KG1 (cell line): ENCODE measurements around the gene CFAP97.
"Not testable (repeated sequence)": the region's sequence is repeated elsewhere in the genome, so short reads cannot be mapped to it uniquely, and the experiment has no call there.

Experiments
- DNase-seq: peaks from one replicate; lab custom pipeline; 2025; lab: John Stamatoyannopoulos, UW

The CFAP97 gene

DNA sequence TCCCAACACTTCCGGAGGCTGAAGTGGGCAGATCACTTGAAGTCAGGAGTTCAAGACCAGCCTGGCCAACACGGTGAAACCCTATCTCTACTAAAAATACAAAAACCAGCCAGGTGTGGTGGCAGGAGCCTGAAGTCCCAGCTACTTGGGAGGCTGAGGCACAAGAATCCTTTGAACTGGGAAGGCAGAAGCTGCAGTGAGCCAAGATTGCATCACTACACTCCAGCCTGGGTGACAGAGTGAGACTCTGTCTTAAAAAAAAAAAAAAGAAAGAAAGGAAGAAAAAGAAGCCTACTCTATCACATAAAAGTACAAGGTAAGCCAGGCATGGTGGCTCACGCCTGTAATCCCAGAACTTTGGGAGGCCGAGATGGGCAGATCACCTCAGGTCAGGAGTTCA lies 5.6 kb downstream of the CFAP97 start:
- not testable (repeated sequence) for DNase-seq

DNA sequence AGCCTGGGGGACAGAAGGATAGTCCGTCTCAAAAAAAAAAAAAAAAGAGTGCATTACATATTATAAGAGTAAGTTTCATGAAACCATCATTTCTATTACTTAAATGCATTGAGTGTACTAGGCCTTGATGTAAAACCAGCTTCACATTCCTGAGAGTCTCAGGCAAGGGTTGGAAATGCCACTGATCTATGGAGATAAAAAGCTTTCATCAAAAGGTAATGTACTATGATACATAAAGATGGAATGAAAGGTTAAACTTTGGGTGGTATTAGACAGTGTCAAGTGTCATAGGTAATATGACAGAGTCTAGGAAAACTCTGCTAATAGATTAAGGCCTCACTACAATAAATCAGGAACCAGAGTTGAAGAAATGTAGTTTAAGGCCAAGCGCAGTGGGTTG lies 7.4 kb downstream of the CFAP97 start:
- no peak for DNase-seq

DNA sequence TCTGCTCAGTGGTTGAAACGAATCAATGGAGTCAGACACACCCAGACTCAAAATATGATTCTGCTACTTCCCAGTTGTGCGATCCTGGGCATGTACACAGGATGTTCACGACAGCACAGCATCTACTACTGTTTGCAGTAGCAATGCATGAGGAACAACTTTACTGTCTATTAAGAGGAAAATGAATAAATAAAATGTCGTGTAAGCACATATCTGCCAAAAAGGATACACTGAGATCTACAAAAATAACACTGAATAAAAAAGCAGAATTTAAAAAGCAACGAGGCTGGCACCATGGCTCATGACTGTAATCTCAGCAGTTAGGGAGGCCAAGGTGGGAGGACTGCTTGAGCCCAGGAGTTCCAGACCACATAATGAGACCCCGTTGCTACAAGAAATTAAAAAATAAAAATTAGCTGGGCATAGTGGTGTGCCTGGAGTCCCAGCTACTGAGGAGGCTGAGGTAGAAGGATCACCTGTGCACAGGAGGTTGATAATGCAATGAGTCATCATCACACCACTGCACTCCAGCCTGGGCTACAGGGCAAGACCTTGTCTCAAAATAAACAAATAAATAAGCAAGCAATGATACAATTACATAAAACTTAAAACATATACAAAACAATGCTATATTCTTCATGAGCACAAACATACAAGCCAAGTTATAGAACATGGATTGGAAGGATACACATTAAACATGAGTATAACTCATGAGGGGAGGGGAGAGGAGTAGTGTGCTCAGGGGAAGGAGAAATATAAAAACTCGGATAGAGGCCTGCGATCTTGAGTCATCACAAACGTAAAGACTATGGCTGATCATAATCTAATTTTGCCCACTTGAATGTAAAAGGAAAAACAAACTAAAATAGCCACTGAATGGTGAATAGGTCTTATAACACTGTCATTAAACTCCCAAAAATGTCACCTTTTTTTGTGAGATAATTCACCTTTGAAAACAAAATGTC lies 8.6 kb downstream of the CFAP97 start:
- no peak for DNase-seq

DNA sequence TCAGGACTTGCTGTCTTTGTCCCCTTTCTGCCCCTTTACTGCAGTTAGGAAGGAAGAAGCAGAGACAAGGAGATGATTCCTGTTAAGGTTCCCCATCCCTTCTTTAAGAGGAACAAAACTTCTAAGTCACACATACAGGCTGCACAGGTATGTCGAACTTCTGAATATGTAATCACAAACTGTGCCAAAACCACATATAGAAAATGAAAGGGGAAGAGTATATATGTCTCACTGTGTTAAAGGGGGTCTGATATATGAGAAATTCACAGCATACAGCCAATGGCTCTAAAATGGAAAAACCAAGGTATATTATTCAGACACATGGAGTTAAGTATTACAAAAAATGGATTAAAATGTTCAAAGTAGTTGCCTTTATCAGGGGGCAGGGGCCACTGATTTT lies 11.7 kb downstream of the CFAP97 start:
- DNase-seq = no peak

DNA sequence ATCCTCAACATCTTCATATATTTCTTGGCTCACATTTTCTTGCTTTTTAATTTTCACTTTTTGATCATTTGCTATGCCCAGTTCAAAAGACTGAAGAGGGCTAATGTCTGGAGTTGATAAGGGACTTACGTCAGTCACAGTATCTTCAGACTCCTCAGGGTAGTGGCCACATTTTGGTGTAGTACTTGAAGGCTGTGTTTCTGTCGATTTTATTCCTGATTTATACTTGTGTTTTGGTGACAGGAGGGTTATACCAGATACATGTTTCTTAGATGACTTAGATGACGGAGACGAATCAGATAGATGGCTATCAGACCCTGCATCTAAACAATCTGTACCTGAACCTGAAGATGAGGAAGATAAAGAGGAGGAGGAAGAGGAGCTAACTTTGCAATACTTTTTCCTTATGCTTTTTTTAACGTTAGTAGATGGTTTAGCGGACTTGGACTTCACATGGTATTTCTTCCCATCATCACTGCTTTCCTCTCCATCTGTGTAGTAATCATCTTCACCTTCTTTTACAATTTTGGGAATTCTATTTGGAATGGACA lies 13.4 kb downstream of the CFAP97 start:
- DNase-seq = no peak

DNA sequence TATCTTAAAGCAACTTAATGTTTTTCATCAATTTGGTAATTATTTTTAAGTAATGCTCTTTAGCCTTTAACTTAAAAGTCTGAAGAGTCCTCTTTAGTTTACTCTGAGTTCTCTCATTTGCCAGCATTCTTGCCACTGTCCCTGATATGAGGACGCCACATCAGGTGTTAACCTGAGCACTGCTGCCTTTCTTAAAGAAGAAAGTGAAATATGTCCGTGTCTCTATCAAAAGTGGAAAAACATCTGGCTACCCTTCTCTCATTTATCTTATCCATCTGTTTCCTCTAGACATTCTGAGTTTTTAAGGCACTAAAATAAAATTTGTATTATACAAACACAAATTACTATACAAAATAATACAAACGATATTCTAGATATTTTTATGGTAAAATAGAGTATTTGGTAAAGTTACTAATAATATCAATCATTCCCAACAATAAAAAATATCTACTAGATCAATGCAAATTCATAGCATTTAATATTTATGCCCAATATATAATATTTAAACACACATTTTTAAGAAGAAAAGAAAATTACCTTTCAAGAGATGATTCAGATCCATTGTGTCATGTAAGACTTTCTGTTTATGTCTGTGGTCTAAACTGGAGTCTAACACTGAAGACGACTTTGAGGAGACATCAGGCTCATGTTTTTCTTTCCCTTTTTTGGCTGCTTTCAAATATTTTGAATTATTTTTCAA lies 14.0 kb downstream of the CFAP97 start:
- DNase-seq = no peak

DNA sequence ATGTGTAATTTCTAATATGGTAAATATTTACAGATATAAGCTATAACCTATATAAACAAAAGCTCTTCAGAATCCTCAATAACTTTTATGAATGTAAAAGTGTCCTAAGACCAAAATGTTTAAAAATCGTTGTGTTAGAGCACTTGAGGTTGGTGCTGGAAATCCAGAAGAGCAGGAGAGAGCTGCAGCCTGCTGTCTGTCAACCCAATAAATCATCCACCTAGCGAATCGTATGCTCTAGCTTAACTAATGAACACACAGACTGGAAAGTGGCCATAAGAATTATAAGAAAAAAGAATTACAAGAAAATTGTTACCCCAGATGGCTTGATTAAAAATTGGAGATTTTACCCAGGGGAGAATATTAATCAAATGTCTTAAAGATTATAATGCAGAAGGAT lies 17.0 kb downstream of the CFAP97 start:
- DNase-seq = no peak

DNA sequence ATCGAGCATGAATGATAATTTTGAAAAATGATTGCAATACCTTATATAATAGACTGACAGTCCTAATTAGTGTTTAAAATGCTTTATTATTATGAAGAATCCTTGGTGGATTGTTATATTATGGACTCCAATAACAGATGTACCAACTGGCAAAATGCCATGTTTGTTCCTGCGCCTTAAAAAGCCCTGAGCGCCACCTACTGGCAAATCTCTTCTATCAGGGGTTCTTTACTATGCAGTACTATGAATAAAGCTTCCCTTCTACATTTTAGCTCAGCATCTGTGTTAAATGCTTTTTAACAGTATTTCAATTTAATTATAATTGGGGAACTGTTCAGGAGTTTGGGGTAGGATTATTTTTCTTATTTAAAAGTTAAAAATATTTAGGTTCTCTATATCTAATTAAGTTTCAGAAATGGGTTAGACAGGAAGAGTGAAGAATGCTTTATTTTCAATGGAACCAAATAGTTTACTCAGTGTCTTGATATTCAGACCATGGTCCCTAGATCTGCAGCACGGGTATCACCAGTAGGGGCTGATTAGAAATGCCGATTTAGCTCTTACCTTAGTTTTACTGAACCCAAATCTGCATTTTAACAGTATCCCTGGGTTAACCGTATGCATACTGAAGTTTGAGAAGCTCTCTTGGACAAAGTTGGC lies 20.0 kb downstream of the CFAP97 start:
- peak; percentile 30 for DNase-seq

DNA sequence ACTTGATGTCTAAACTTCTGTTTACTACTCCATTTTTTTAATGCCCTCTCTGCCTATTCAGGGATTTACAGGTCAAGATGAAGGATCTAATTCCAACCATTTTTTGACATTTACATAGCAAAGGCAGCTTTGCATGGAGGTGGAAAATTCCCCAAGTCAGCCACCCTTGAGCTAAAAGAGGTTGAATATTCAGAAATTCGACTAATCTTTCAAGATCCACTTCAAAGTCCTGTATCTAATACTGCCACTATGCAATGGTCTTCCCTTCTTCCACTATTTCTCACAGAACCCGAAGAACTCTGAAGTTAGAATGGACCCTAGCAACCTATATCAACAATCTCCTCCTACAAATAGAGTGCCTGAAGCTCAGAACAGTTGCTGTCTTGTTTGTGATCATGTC lies 21.6 kb downstream of the CFAP97 start:
- DNase-seq = no peak

DNA sequence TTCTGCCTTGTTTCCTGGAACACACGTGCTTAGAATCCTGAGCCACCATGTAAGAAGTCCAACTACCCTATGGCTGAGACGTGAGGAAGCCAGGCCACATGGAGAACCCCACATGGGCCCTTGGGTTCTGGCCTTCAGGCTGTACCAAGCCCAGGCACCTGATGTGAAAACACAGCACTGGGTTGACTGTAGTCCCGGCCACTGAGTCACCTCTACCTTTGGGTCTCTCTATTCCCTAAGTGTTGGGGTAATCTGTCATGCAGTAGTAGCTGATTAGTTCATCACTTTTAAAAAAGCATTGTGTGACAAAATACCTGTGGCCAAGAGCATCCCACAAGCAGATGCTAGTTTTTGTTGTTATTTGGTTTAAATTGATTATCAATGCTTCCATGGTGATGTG lies 24.3 kb downstream of the CFAP97 start:
- DNase-seq = no peak

DNA sequence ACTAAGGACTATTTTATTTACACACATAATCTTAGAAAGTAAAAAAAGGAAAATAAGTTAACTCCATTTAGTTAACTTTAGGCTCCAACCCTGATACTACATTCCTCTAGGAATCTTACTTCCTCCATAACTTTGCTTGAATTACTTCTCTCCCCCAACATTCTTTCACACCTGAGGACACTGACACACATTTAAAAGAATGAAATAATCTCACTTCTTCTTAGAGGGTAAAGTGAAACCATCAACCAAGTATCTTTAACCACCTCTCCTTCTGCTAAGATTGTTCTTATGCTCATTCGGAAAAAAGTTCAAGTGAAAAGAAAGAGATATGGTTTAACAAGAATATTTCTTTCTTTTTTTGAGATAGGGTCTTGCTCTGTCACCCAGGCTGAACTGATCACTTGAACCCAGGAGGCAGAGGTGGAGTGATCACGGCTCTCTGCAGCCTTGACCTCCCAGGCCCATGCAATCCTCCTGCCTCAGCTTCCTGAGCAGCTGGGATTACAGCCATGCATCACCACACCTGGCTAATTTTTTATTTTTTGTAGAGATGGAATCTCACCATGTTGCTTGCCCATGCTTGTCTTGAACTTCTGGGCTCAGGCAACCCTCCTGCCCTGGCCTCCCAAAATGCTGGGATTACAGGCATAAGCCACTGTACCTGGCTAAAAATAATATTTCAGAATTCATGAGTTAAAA lies 32.3 kb downstream of the CFAP97 start:
- DNase-seq = no peak

DNA sequence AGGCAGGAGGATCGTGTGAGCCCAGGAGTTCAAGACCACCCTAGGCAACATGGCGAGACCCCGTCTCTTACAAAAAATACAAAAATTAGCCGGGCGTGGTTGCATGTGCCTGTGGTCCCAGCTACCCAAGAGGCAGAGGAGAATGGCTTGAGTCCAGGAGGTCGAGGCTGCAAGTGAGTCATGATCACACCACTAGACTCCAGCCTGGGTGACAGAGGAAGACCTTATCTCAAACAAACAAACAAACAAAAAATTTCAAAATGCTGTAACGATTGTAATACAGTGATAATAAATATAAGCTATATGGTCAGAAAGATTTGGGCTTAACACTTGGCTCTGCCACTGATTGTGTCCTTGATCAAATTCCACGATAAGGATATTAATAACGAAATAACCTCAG lies 36.6 kb downstream of the CFAP97 start:
- no peak for DNase-seq

DNA sequence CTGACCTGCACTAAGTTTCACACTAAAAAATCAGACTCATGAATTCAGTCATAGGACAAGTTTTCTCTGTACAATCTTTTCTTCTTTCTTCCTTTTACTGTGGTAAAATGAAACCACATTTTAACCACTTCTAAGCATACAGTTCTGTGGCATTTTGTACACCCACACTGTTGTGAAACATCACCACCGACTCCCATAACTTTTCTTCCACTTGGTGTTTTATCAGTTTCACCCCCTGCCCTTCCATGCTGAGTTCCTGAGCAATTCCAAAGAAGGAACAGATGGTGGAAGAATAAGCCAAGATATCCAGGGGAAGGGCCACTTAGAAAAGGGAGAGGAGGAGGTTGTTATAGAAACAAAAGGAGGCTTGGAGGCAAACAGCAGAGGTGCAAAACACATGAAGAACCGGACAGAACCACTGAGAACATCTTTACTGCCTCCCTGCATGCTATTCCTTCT lies 38.2 kb downstream of the CFAP97 start:
- DNase-seq = no peak

DNA sequence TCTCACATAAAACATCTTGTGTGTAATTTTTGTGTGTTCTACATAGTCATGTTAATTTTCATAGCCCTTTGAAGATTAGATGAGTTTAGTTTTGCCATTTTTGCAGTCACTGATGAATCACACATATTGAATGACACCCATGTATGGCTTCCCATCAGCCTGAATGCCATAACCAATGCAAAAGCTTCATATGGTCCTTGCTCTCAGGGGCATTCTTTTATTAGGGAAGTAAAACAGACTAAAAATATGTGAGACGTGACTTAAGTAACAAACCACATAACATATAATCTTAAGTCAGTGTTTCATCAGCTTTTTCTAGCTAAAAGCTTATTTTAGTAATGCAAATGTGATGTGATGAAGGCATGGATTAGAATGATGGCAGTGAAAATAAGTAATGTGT lies 52.5 kb downstream of the CFAP97 start:
- DNase-seq = no peak

DNA sequence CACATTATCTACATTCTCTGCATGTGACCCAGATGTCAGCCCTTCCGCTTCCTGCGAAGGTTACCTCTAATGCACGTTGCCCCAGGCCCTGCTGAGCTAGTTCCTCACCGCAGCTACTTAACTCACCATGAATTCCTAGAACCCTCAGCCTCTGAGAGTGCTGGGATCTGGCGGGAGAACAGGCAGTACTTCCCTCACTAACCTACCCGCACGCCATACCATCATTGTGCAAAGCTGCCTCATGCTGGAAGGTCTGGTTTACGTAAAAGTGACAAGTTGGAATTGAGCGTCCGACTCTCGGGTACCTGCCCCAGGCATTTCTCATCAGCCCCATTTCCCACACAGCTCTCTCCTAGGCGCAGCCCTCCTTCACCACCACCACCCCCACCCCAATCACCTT lies 54.4 kb downstream of the CFAP97 start:
- no peak for DNase-seq

DNA sequence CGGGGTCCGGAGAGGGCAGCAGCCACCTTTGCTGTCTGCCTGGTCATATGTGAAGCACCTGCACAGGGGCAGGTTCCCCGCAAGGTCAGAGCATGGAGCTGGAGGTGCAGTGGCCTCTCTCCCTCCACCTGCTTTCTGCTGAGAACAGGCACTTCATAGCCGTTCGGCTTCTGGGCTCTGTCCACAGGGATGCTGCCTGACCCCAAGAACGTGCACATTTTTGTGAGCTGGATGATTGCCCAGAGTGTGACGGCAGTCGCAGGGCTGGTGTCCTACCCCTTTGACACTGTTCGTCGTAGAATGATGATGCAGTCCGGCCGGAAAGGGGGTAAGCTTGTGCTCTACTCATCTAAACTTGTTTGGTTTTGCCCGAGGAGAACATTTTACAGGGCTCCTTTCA lies 58.2 kb downstream of the CFAP97 start:
- no peak for DNase-seq

DNA sequence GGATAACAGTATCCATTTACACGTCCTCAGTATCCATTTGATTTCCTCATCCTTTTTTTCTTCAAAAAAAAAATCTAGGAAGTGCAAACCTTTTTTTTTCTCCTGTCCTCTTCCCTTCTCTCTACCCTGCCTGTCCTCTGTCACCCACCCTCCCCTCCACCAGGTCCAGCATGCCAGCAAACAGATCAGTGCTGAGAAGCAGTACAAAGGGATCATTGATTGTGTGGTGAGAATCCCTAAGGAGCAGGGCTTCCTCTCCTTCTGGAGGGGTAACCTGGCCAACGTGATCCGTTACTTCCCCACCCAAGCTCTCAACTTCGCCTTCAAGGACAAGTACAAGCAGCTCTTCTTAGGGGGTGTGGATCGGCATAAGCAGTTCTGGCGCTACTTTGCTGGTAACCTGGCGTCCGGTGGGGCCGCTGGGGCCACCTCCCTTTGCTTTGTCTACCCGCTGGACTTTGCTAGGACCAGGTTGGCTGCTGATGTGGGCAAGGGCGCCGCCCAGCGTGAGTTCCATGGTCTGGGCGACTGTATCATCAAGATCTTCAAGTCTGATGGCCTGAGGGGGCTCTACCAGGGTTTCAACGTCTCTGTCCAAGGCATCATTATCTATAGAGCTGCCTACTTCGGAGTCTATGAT lies 59.1 kb downstream of the CFAP97 start:
- no peak for DNase-seq

DNA sequence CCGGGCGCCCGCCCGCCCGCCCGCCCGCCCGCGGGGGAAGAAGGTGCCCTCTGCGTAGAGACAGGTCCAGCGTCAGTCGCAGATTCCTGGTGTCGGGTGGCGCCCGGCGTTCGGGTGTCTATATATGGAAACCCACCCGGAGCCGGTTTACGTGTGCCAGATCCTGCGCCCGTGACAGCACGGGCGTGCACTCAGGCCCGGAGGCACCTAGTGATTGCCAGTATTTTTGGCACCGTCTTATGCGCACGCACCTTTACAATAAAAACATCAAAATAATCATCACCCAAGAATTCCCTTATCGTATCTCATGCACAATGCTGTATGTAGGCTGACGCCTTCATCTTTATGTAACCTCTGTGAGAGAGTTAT lies 60.2 kb downstream of the CFAP97 start:
- no peak for DNase-seq

DNA sequence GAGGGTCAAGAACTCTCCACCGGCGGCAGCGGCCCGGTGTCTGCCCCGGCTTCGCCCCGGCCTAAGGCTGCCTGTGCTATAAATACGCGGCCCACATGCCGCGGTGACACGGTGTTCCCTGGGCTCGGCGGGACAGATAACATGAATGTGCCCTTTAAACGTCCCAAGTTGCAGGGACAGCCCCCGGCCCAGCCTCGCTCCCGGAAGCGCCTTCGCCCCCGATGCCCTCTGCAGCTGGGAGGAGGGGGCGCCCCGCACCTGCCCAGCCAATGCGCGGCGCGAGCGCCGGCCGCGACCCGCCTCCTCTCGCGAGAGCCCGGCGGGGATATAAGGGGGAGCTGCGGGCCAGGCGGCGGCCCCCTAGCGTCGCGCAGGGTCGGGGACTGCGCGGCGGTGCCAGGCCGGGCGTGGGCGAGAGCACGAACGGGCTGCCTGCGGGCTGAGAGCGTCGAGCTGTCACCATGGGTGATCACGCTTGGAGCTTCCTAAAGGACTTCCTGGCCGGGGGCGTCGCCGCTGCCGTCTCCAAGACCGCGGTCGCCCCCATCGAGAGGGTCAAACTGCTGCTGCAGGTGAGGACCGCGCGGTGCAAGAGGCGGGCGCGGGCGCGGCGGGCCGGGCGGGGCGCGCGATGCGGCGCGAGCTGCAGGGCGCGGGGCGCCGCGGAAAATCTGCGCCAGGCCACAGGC lies 60.7 kb downstream of the CFAP97 start, which contains the start of gene SLC25A4:
SLC25A4 (plus strand) TSS at position 355 of the 689 bp plus-strand sequence; CDS start at position 462, 107 bp downstream.
- no peak for DNase-seq

DNA sequence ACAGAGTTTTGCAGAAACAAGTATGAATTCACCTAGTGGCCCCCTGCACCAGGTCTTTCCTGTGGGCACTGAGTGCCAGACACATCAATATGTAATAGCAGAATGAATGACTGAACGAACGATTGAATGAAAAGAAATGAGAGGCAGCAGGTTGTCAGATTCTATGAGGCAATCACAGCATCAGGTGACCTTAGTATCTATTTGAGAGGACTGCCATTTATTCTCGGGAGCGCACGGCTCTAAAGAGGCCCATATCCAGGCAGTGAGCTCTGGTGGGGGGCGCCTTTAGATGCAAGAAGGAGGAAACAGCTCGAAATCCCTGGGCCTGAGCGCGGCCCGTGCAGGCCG lies 61.3 kb downstream of the CFAP97 start:
- no peak for DNase-seq

DNA sequence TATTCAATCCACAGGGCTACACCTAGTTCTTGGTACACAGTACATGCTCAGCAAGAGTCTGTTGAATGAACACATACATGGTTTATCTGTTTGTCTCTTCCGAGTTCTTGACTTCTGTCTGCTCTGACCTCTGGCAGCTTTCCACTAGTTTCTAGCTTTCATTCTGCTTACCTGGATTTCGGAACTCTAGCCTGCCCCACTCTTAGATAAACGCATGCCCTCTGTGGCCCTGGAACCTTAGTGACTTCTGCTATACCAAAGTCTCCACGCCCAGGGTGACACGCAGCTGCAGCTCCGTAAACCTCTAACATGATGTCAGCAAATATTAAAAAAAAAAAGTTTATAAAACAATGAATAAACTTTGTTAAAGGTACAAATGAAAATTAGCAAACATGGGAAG lies 62.0 kb downstream of the CFAP97 start:
- DNase-seq = no peak
